C4-2B (cell line): ENCODE results near the gene PPTC7.

Experiments used
- CTCF ChIP-seq: fragments of 450-650 bp; conservative IDR thresholded peaks from 2 replicates; pipeline ENCODE4 v1.5.1; 2017; ENCODE audit warnings: mild to moderate bottlenecking
- ZFX ChIP-seq: fragments of 450-650 bp; IDR thresholded peaks from 2 replicates; pipeline ENCODE4 v1.6.1; 2017

DNA sequence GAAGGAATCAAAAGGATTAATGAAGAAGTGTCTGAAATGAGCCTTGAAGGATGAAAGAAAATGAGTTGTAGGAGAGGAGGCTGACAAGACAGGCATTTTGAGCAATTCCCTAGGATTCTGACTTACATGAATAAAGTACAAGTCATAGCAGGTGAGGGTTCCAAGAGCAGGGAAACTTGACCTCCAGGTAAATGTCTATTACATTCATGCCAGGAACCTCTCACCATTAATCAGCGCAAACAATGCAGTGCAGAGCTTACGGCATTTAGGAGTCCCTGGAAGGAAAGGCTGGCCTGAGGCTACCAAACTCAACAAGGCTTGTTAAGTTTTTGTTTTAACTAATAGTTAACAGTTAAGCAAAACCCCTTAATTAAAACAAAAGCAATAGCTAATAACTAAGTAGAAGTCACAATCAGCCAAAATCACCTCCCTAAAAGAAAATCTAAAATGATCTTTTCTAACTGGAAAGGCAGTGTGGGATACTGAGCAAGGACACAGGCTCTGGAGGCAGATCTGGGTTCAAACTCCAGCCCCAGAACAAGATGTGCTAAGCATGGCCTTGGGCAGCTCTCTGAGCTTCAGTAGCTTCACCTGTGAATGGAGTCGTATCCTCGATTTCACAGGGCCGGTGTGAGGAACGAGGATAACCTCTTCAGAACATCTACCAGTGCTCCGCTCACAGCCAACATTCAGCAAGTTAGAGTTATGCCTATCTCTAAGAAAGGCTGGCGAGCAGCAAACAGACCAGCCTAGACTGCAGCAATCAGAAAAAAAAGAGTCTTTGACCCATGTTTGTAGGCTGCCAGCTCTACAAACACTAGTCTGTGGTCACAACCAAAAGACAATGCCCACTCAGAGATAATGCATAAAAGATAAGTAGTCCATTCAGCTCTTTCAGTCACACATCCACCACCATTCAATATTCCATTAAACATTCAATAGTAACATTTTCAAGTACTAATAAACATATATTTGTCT, 16.9 kb downstream of the PPTC7 start:
- no peak for TF ChIP-seq CTCF
- TF ChIP-seq ZFX: no peak
